HCT116 (cell line): ENCODE results near the gene TYW5. TPM values are rescaled to one million over a fixed set of nuclear protein-coding genes. Genes with fewer than 3 reads are reported as not detected.

Source experiments
- ATAC-seq: fragments of 200-7000 bp; cut with Tn5 transposase; 2 replicates; pipeline ENCODE4 v1.9.1; 2020; ENCODE audit warnings: mild to moderate bottlenecking, moderate library complexity
- BruUV-seq: library from RNA; stranded (reverse); fragments of 400-500 nt; replicated peaks from 2 replicates; lab custom pipeline; 2021; lab: Mats Ljungman, UMichigan
- CTCF ChIA-PET: fragments of 300-600 bp; sonication (Branson Sonifier 250); formaldehyde crosslinking; loops from one replicate; lab custom pipeline; 2021; ENCODE audit warnings: antibody characterized with exemption; lab: Charles Lee
- POLR2A ChIA-PET: fragments of 300-600, 350-600 bp; sonication (Branson Sonifier 250); formaldehyde crosslinking; loops from one replicate; lab custom pipeline; 2021; ENCODE audit warnings: antibody characterized with exemption; lab: Charles Lee
- RAD21 ChIA-PET, 2 experiments: fragments of 300-600 bp; sonication (Branson Sonifier 250); formaldehyde crosslinking; loops; one replicate each; lab custom pipeline; 2023; ENCODE audit warnings: low total read pairs in 2 of 2; ENCODE audit not compliant: uncharacterized antibody in 2 of 2, unreplicated experiment in 2 of 2, low non-redundant PET in 1 of 2; lab: Charles Lee
- DNase-seq: peaks from one replicate; pipeline ENCODE4 v3.0.0-alpha.2; 2010; ENCODE audit warnings: low read depth, low spot score
- H2AFZ ChIP-seq: fragments of 200-600 bp; shearing (Covaris generic), sonication (generic); 2 replicates; pipeline ENCODE4 v1.6.1; 2017; ENCODE audit warnings: low read depth, mixed run types, mixed read lengths, antibody characterized with exemption, low read length; ENCODE audit not compliant: poor library complexity, severe bottlenecking
- H3K27ac ChIP-seq: 2 replicates; pipeline ENCODE4 v1.5.1; 2012; ENCODE audit warnings: low read depth, low read length
- H3K27me3 ChIP-seq: fragments of 200-600 bp; sonication (generic); 2 replicates; pipeline ENCODE4 v1.6.1; 2016; ENCODE audit warnings: mixed run types, low read length, mixed read lengths; ENCODE audit not compliant: insufficient read depth
- H3K36me3 ChIP-seq, 2 experiments: fragments of 200-500 bp in 1 of 2; fragments of 200-600 bp in 1 of 2; sonication (Bioruptor generic) in 1 of 2; sonication (generic) in 1 of 2; 2 replicates each; pipeline versions ENCODE4 v1.5.1 to v1.6.1; 2014 to 2016; ENCODE audit warnings: low read length in 2 of 2, inconsistent platforms in 1 of 2, mixed read lengths in 1 of 2, mixed run types in 1 of 2; ENCODE audit not compliant: insufficient read depth in 2 of 2, control insufficient read depth in 1 of 2
- H3K4me1 ChIP-seq, 2 experiments: fragments of 200-600 bp in 1 of 2; sonication (generic) in 1 of 2; 2 replicates each; pipeline versions ENCODE4 v1.5.1 to v1.6.1; 2012 to 2017; ENCODE audit warnings: low read length in 2 of 2, inconsistent platforms in 1 of 2, mild to moderate bottlenecking in 1 of 2, mixed read lengths in 1 of 2, mixed run types in 1 of 2, moderate library complexity in 1 of 2; ENCODE audit not compliant: insufficient read depth in 2 of 2, control insufficient read depth in 1 of 2
- H3K4me2 ChIP-seq: fragments of 200-600 bp; sonication (generic); 2 replicates; pipeline ENCODE4 v1.6.1; 2017; ENCODE audit warnings: mixed run types, low read length, mixed read lengths
- H3K4me3 ChIP-seq, 2 experiments: fragments of 200-600 bp in 1 of 2; sonication (generic) in 1 of 2; replicated peaks in 1 of 2; 2 replicates each; pipeline ENCODE4 v1.5.1; 2011 to 2016; ENCODE audit warnings: low read length in 2 of 2, control low read depth in 1 of 2, low read depth in 1 of 2, mild to moderate bottlenecking in 1 of 2, mixed read lengths in 1 of 2, mixed run types in 1 of 2
- H3K79me2 ChIP-seq: fragments of 200-600 bp; sonication (generic); 2 replicates; pipeline ENCODE4 v1.6.1; 2017; ENCODE audit warnings: mild to moderate bottlenecking, mixed run types, low read length, moderate library complexity, mixed read lengths; ENCODE audit not compliant: insufficient read depth
- H3K9ac ChIP-seq: fragments of 200-600 bp; sonication (generic); 2 replicates; pipeline ENCODE4 v1.6.1; 2016; ENCODE audit warnings: low read length, mixed read lengths
- H3K9me2 ChIP-seq: fragments of 200-600 bp; sonication (generic), shearing (Covaris generic); 2 replicates; pipeline ENCODE4 v1.6.1; 2017; ENCODE audit warnings: mixed run types, mild to moderate bottlenecking, moderate library complexity; ENCODE audit not compliant: insufficient read depth
- H3K9me3 ChIP-seq, 2 experiments: fragments of 200-500 bp in 1 of 2; fragments of 200-600 bp in 1 of 2; sonication (Bioruptor generic) in 1 of 2; sonication (generic) in 1 of 2; 2 replicates each; pipeline ENCODE4 v1.6.1; 2014 to 2017; ENCODE audit warnings: low read length in 2 of 2, mixed read lengths in 2 of 2, inconsistent platforms in 1 of 2, low read depth in 1 of 2, mild to moderate bottlenecking in 1 of 2, mixed run types in 1 of 2, moderate library complexity in 1 of 2; ENCODE audit not compliant: control insufficient read depth in 1 of 2, insufficient read depth in 1 of 2
- H4K20me1 ChIP-seq: fragments of 200-600 bp; sonication (generic), shearing (Covaris generic); 2 replicates; pipeline ENCODE4 v1.6.1; 2017; ENCODE audit warnings: mixed run types, mild to moderate bottlenecking, moderate library complexity; ENCODE audit not compliant: insufficient read depth
- ATF3 ChIP-seq: IDR thresholded peaks from 2 replicates; pipeline ENCODE4 v1.6.1; 2012
- CBX3 ChIP-seq: IDR thresholded peaks from 2 replicates; pipeline ENCODE4 v1.6.1; 2012; ENCODE audit warnings: low read depth
- EGR1 ChIP-seq: IDR thresholded peaks from 2 replicates; pipeline ENCODE4 v1.6.1; 2012; ENCODE audit warnings: low read depth
- ELF1 ChIP-seq: IDR thresholded peaks from 2 replicates; pipeline ENCODE4 v1.6.1; 2012; ENCODE audit warnings: low read depth, borderline replicate concordance
- EZH2 ChIP-seq: fragments of 200-600 bp; sonication (generic); IDR thresholded peaks from 2 replicates; pipeline ENCODE4 v1.6.1; 2017; ENCODE audit warnings: antibody characterized with exemption, mixed run types
- EZH2phosphoT487 ChIP-seq: fragments of 200-600 bp; IDR thresholded peaks from 2 replicates; pipeline ENCODE4 v1.6.1; 2018; ENCODE audit warnings: antibody characterized with exemption, borderline replicate concordance
- MAX ChIP-seq: IDR thresholded peaks from 2 replicates; pipeline ENCODE4 v1.6.1; 2012
- POLR2A ChIP-seq: IDR thresholded peaks from 2 replicates; pipeline ENCODE4 v1.7.0; 2011; ENCODE audit warnings: borderline replicate concordance; ENCODE audit not compliant: insufficient read depth, insufficient read length; ENCODE audit errors: extremely low read depth
- POLR2AphosphoS5 ChIP-seq: IDR thresholded peaks from 2 replicates; pipeline ENCODE4 v1.6.1; 2011; ENCODE audit warnings: mild to moderate bottlenecking, low read depth, low read length, moderate library complexity
- SIN3A ChIP-seq: IDR thresholded peaks from 2 replicates; pipeline ENCODE4 v1.6.1; 2012; ENCODE audit warnings: low read depth
- SP1 ChIP-seq: IDR thresholded peaks from 2 replicates; pipeline ENCODE4 v1.6.1; 2012; ENCODE audit warnings: low read depth
- SRF ChIP-seq: IDR thresholded peaks from 2 replicates; pipeline ENCODE4 v1.6.1; 2012; ENCODE audit warnings: low read depth
- YY1 ChIP-seq: IDR thresholded peaks from 2 replicates; pipeline ENCODE4 v1.6.1; 2011; ENCODE audit warnings: low read length, low read depth, moderate library complexity, mild to moderate bottlenecking; ENCODE audit not compliant: insufficient replicate concordance; ENCODE audit errors: extremely low read depth
- ZBTB33 ChIP-seq: IDR thresholded peaks from 2 replicates; pipeline ENCODE4 v1.6.1; 2011; ENCODE audit warnings: mild to moderate bottlenecking, low read length, moderate library complexity; ENCODE audit not compliant: insufficient replicate concordance; ENCODE audit errors: extremely low read depth
- ZFX ChIP-seq: fragments of 450-650 bp; IDR thresholded peaks from 2 replicates; pipeline ENCODE4 v1.6.1; 2017
- intact Hi-C: fragments of 100-400 bp; cut with micrococcal nuclease; formaldehyde crosslinking; loops from 2 replicates; pipeline ENCODE4 v1.10.0; 2022
- total RNA-seq: library from RNA; stranded (reverse); gene quantifications from one replicate; pipeline ENCODE4 v1.2.1, GENCODE V29; 2021; ENCODE audit not compliant: unreplicated experiment

TYW5 gene
- total RNA-seq, 1 experiment from 2014 or later: 7.7 TPM

- no peak for ATAC-seq
- TF ChIP-seq SRF: no peak
- TF ChIP-seq SP1: no peak
- no peak for TF ChIP-seq CBX3
- no peak for TF ChIP-seq EZH2phosphoT487
- no peak for TF ChIP-seq POLR2A
- TF ChIP-seq POLR2AphosphoS5: no peak
- TF ChIP-seq MAX: no peak
- TF ChIP-seq SIN3A: no peak
- BruUV-seq: no TSS peak
Observed at GRCh38 chr2:199907008-199907714, 48.1 kb downstream of the TYW5 start.

GRCh38 chr2:199903111-199903510, 52.2 kb downstream of the TYW5 start:
- H3K79me2 ChIP-seq: no peaks in the 10 kb centered on the region
- no peaks in the 10 kb centered on the region for H4K20me1 ChIP-seq
- H3K27ac ChIP-seq: no peak overlapping the region
- H3K27me3 ChIP-seq: no peaks in the 10 kb centered on the region
- H3K4me2 ChIP-seq: no peak overlapping the region
- POLR2A ChIA-PET: no interaction called here
- H3K9me2 ChIP-seq: no peaks in the 10 kb centered on the region
- H3K4me3 ChIP-seq: no peak overlapping the region
- no peak overlapping the region for H2AFZ ChIP-seq
- no peaks in the 10 kb centered on the region for H3K4me1 ChIP-seq
- ATAC-seq (no peak), DNase-seq (no peak)
- H3K9me3 ChIP-seq: no peaks in the 10 kb centered on the region
- BruUV-seq: no TSS peak
- intact Hi-C loops: no loop called here
- RAD21 ChIA-PET: no interaction called here
- no peak overlapping the region for H3K9ac ChIP-seq
- TF ChIP-seq EZH2 (no peak), ZBTB33 (no peak), SIN3A (no peak), YY1 (no peak), ATF3 (no peak), ZFX (no peak), ELF1 (no peak), EGR1 (no peak), MAX (no peak), SP1 (no peak)
- TF ChIP-seq, all 23 proteins: peak for 0
- H3K36me3 ChIP-seq: no peaks in the 10 kb centered on the region
- CTCF ChIA-PET: no interaction called here

More at GRCh38 chr2:199907008-199907714, 48.1 kb downstream of the TYW5 start:
- Histone ChIP-seq H3K4me1 (peaks cover 0 to 10% of the 10 kb centered on the region in 2 experiments; a peak in 3 of 4 replicates), H3K9me2 (no peaks in the 10 kb centered on the region), H3K4me3 (no peak overlapping the region), H3K9ac (no peak overlapping the region), H4K20me1 (peaks cover 1% of the 10 kb centered on the region; the same call in 1 of the 2 replicates), H3K4me2 (no peak overlapping the region), H3K27ac (no peak overlapping the region), H3K9me3 (no peaks in the 10 kb centered on the region), H3K27me3 (no peaks in the 10 kb centered on the region), H2AFZ (no peak overlapping the region), H3K36me3 (no peaks in the 10 kb centered on the region), H3K79me2 (peaks cover 10% of the 10 kb centered on the region)
- intact Hi-C loops: no loop called here
- ChIA-PET CTCF (interaction anchor here (1.0 kb wide), 1 partner anchor 310 kb away, joined by 3 read pairs; no protein-coding TSS in a partner anchor), POLR2A (no interaction called here), RAD21 (no interaction called here)
- no peak for DNase-seq
